SK-N-SH treated with all-trans-retinoic acid at 6 μM for 48 hours (cell line): ENCODE data around the gene MIA2.

ENCODE experiments used
- ARNTL ChIP-seq: fragments of 450-650 bp; formaldehyde crosslinking; IDR thresholded peaks from 2 replicates; pipeline ENCODE4 v1.5.0; 2020; ENCODE audit warnings: low read depth, mild to moderate bottlenecking, moderate library complexity, borderline replicate concordance
- BACH2 ChIP-seq: fragments of 250-450 bp; sonication (Bioruptor Pico); IDR thresholded peaks from 2 replicates; pipeline ENCODE4 v1.9.0; 2021; ENCODE audit warnings: mild to moderate bottlenecking, borderline replicate concordance
- ESRRG ChIP-seq: fragments of 250-450 bp; sonication (Bioruptor Pico); IDR thresholded peaks from 2 replicates; pipeline ENCODE4 v1.6.1; 2021; ENCODE audit warnings: mild to moderate bottlenecking
- RARB ChIP-seq: fragments of 250-450 bp; sonication (Bioruptor Pico); IDR thresholded peaks from 2 replicates; pipeline ENCODE4 v1.8.0; 2021; ENCODE audit warnings: mild to moderate bottlenecking, moderate library complexity
- SNAI2 ChIP-seq: fragments of 250-450 bp; sonication (Bioruptor Pico); IDR thresholded peaks from 2 replicates; pipeline ENCODE4 v1.5.0; 2020; ENCODE audit warnings: mild to moderate bottlenecking, moderate library complexity
- TCF4 ChIP-seq: fragments of 250-450 bp; sonication (Bioruptor Pico); IDR thresholded peaks from 2 replicates; pipeline ENCODE4 v1.8.0; 2021; ENCODE audit warnings: mild to moderate bottlenecking, moderate library complexity, borderline replicate concordance
- ZFP3 ChIP-seq: fragments of 250-450 bp; sonication (Bioruptor Pico); IDR thresholded peaks from 2 replicates; pipeline ENCODE4 v1.5.0; 2020; ENCODE audit warnings: mild to moderate bottlenecking, moderate library complexity
- ZFP30 ChIP-seq: fragments of 450-650 bp; formaldehyde crosslinking; IDR thresholded peaks from 2 replicates; pipeline ENCODE4 v1.5.0; 2022; ENCODE audit warnings: mild to moderate bottlenecking, moderate library complexity
- ZNF70 ChIP-seq: fragments of 450-650 bp; formaldehyde crosslinking; IDR thresholded peaks from 2 replicates; pipeline ENCODE4 v1.5.0; 2020; ENCODE audit warnings: mild to moderate bottlenecking, moderate library complexity
- TF ChIP-seq, protein P1 (sequence below): fragments of 250-450 bp; sonication (Bioruptor Pico); IDR thresholded peaks from 2 replicates; pipeline ENCODE4 v1.8.0; 2020; ENCODE audit warnings: mild to moderate bottlenecking, moderate library complexity, borderline replicate concordance
- TF ChIP-seq, protein P2 (sequence below): fragments of 250-450 bp; sonication (Bioruptor Pico); IDR thresholded peaks from 2 replicates; pipeline ENCODE4 v1.5.1; 2021; ENCODE audit warnings: mild to moderate bottlenecking, moderate library complexity

DNA sequence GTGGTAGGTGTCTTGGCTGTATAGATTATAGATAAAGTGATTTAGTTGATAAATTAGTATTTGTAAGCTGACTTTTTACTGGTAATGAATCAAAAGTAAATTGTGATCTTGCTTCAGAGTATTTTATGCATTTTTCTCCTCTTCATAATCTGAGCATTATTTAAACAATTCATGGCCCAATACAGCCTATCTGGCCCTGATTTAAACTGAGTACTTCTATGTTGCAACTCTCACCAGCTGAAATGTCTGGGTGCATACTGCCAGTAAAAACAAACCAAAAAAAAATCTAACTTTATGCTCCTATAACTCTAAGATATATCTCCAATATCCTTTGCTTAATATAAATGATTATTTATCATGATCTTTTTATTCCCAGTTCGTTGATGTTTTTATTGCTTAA lies 86.6 kb downstream of the MIA2 start:
- TF ChIP-seq RARB (CRISPR knock-in tag) = no peak
- TF ChIP-seq TCF4 (CRISPR knock-in tag) = no peak
- TF ChIP-seq, protein P1, sequence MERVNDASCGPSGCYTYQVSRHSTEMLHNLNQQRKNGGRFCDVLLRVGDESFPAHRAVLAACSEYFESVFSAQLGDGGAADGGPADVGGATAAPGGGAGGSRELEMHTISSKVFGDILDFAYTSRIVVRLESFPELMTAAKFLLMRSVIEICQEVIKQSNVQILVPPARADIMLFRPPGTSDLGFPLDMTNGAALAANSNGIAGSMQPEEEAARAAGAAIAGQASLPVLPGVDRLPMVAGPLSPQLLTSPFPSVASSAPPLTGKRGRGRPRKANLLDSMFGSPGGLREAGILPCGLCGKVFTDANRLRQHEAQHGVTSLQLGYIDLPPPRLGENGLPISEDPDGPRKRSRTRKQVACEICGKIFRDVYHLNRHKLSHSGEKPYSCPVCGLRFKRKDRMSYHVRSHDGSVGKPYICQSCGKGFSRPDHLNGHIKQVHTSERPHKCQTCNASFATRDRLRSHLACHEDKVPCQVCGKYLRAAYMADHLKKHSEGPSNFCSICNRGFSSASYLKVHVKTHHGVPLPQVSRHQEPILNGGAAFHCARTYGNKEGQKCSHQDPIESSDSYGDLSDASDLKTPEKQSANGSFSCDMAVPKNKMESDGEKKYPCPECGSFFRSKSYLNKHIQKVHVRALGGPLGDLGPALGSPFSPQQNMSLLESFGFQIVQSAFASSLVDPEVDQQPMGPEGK = no peak
- no peak for TF ChIP-seq ARNTL (CRISPR knock-in tag)
- no peak for TF ChIP-seq ZFP3 (CRISPR knock-in tag)
- TF ChIP-seq ZFP30 = no peak
- TF ChIP-seq SNAI2 (CRISPR knock-in tag) = no peak
- TF ChIP-seq ESRRG = no peak
- TF ChIP-seq, protein P2, sequence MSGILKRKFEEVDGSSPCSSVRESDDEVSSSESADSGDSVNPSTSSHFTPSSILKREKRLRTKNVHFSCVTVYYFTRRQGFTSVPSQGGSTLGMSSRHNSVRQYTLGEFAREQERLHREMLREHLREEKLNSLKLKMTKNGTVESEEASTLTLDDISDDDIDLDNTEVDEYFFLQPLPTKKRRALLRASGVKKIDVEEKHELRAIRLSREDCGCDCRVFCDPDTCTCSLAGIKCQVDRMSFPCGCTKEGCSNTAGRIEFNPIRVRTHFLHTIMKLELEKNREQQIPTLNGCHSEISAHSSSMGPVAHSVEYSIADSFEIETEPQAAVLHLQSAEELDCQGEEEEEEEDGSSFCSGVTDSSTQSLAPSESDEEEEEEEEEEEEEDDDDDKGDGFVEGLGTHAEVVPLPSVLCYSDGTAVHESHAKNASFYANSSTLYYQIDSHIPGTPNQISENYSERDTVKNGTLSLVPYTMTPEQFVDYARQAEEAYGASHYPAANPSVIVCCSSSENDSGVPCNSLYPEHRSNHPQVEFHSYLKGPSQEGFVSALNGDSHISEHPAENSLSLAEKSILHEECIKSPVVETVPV = no peak
- no peak for TF ChIP-seq ZNF70 (CRISPR knock-in tag)
- TF ChIP-seq BACH2 (CRISPR knock-in tag) = no peak
